Progenitor cell of endocrine pancreas (in vitro differentiated cells): ENCODE data around the gene SOWAHA. TPM values are rescaled to one million over a fixed set of nuclear protein-coding genes. Genes with fewer than 3 reads are reported as not detected.

Experiments used
- DNase-seq: peaks from one replicate; pipeline ENCODE4 v3.0.0; 2021; ENCODE audit warnings: low spot score; ENCODE audit not compliant: unreplicated experiment
- H3K27ac Mint-ChIP-seq: 2 replicates; pipeline ENCODE4 v1.8.0; 2021; ENCODE audit warnings: mild to moderate bottlenecking, moderate library complexity, mixed read lengths
- H3K27me3 Mint-ChIP-seq: 2 replicates; pipeline ENCODE4 v1.8.0; 2021; ENCODE audit warnings: mixed read lengths
- H3K36me3 Mint-ChIP-seq: 2 replicates; pipeline ENCODE4 v1.8.0; 2022; ENCODE audit warnings: mixed read lengths; ENCODE audit not compliant: insufficient read depth
- H3K4me1 Mint-ChIP-seq: 2 replicates; pipeline ENCODE4 v1.8.0; 2021; ENCODE audit warnings: low read depth, mixed read lengths
- H3K4me3 Mint-ChIP-seq: 2 replicates; pipeline ENCODE4 v1.8.0; 2021; ENCODE audit warnings: low read depth, mild to moderate bottlenecking, moderate library complexity, mixed read lengths
- H3K9me3 Mint-ChIP-seq: 2 replicates; pipeline ENCODE4 v1.8.0; 2021; ENCODE audit warnings: low read depth, mixed read lengths
- long read RNA-seq: library from polyadenylated mRNA; unstranded; transcript quantifications from one replicate; pipeline ENCODE4 v2.0.0, GENCODE V29; 2020
- total RNA-seq: library from RNA; stranded (reverse); gene quantifications from 2 replicates; pipeline ENCODE4 v1.2.1, GENCODE V29; 2021
- TF ChIP-seq, protein P1 (sequence below): fragments of 200-600 bp; sonication (generic); IDR thresholded peaks from one replicate; pipeline ENCODE4 v1.5.0; 2021; ENCODE audit warnings: antibody characterized with exemption, mild to moderate bottlenecking; ENCODE audit not compliant: unreplicated experiment

SOWAHA gene
- total RNA-seq, result 0.98 and 1.3 TPM in 2 replicates
- long read RNA-seq, result 0 reads

DNA sequence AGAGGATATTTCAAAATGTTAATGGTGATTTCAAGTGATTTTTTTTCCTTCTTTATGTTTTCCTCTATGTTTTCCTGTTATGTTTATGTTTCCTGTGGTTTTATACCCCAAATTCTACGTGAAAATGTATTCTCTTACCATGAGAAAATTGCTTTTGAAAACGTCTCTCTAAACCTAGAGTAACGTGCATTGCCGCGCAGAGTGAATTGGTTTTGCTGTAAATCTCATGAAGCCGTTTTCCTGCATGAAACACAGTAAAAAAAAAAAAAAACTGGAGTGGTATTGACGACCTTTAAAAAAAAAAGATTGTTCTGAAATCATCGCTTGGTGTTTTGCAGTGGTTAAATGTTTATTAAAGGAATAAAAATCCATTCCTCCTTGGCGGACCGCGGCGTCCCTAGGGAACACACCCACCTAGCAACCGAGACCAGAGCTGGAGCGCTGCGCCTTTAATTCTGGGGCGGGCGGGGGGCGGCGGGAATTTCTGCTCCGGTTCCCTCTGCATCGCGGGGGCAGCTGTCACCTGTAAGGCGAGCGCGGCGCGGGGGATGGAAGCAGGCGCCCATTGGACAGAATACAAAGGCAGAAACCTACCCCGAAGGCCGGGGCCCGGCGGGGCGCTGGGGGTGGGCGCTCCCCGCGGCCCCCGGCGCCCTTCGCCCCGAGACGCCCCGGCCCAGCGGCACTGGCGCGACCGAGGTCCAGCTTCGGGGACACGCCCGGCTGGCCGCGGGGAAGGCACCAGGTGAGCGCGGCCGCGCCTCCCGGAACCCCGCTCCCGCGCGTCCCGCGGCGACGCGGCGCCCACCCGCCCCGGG, at the start of gene SOWAHA:
SOWAHA (plus strand) TSS at position 522 of the 818 bp plus-strand sequence. CDS start 320 bp downstream, outside the sequence.
- peaks cover 53% of the 10 kb centered on the region for H3K27me3 Mint-ChIP-seq
- H3K9me3 Mint-ChIP-seq, result no peaks in the 10 kb centered on the region
- TF ChIP-seq, protein P1, sequence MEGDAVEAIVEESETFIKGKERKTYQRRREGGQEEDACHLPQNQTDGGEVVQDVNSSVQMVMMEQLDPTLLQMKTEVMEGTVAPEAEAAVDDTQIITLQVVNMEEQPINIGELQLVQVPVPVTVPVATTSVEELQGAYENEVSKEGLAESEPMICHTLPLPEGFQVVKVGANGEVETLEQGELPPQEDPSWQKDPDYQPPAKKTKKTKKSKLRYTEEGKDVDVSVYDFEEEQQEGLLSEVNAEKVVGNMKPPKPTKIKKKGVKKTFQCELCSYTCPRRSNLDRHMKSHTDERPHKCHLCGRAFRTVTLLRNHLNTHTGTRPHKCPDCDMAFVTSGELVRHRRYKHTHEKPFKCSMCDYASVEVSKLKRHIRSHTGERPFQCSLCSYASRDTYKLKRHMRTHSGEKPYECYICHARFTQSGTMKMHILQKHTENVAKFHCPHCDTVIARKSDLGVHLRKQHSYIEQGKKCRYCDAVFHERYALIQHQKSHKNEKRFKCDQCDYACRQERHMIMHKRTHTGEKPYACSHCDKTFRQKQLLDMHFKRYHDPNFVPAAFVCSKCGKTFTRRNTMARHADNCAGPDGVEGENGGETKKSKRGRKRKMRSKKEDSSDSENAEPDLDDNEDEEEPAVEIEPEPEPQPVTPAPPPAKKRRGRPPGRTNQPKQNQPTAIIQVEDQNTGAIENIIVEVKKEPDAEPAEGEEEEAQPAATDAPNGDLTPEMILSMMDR, result no peak
- H3K27ac Mint-ChIP-seq, result peak within 1 kb of the TSS; percentile 16
- no peaks in the 10 kb centered on the region for H3K36me3 Mint-ChIP-seq
- H3K4me3 Mint-ChIP-seq, result peak within 1 kb of the TSS; percentile 73
- DNase-seq, result no peak
- peaks cover 5% of the 10 kb centered on the region for H3K4me1 Mint-ChIP-seq

DNA sequence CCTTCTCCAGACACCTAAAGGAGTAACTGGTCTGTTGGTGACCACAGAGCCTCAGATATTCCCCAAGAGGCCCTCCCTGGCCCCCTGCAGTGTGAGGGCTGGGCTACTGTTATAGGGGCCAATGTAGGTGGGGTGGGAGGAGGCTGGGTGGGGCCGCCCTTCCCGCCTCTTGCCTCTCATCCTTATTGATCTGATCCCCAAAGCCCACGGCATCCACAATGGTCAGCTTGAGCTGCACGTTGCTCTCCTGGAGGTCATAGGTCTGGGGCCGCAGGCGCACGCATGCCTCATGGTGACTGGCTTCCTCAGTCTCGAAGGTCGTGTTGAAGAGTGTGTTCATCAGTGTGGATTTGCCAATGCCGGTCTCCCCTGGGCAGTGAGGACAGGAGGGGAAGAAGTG, 49.1 kb upstream of the SOWAHA start:
- TF ChIP-seq, protein P1, result no peak
- H3K9me3 Mint-ChIP-seq, result no peaks in the 10 kb centered on the region
- DNase-seq, result no peak
- no peaks in the 10 kb centered on the region for H3K4me1 Mint-ChIP-seq
- no peak overlapping the region for H3K4me3 Mint-ChIP-seq
- H3K27ac Mint-ChIP-seq, result no peak overlapping the region
- H3K36me3 Mint-ChIP-seq, result peaks cover 12% of the 10 kb centered on the region
- no peaks in the 10 kb centered on the region for H3K27me3 Mint-ChIP-seq

DNA sequence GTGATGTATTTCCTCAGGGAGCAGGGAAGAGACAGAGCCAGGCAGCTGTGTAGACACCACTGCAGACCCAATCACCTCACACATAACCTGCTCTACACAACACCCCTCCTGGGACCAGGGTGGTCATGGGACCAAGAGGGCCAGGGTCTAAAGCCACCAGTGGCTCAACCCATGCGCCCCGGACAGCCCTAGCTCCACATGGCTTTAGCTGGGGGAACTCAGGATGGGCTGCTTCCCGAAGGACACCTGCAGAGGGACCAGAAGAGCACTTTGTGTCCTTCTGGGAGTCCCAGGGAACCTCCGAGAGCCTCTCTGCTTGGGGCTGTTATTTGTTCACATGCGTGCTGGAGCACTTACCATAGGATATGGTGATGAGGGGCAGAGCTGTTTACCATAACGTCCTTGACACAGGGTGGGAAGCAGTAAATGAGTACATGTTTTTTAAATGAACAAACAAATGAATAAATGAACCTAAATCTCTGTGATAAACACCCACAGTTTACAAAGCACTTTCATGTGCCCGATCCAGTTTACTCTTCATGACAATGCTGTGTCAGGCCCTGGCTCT, 48.3 kb upstream of the SOWAHA start:
- H3K4me3 Mint-ChIP-seq, result no peak overlapping the region
- no peaks in the 10 kb centered on the region for H3K9me3 Mint-ChIP-seq
- no peak for DNase-seq
- no peaks in the 10 kb centered on the region for H3K4me1 Mint-ChIP-seq
- peaks cover 12% of the 10 kb centered on the region for H3K36me3 Mint-ChIP-seq
- no peaks in the 10 kb centered on the region for H3K27me3 Mint-ChIP-seq
- TF ChIP-seq, protein P1, result no peak
- H3K27ac Mint-ChIP-seq, result no peak overlapping the region

DNA sequence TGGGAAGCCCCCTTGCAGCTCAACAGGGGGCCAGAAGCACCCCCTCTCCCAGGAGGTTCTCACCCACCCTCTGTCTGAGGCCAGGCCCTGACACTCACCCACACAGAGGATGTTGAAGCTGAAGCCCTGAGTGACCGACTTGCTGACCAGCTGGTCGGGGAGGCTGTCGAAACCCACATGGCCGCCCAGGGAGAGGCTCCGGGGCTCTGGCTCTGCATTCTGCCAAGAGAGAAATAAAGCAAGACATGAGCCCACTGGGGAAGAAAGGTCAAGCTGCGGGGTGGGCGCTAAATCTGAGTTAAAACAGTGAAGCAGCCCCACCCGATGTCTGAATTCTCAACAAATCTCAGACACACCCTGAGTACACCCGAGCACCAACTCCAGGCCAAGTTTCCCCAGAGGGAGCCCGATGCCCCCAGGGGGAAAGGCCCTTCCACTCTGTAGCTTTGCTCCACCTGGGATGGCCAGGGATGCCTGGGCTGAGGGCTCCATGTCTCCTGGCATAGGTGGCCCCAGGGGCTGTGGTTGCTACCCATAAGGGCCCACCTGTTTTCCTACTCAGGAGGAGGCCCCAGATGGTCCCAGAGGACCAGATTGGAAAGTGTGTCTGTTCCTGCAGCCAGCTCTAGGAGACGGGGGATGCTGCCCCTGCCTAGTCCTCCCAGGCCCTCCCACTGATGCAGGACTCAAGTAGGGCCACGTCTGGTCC, 47.6 kb upstream of the SOWAHA start:
- Mint-ChIP-seq H3K4me3 (no peak overlapping the region), H3K27me3 (no peaks in the 10 kb centered on the region), H3K36me3 (peaks cover 11% of the 10 kb centered on the region), H3K27ac (no peak overlapping the region), H3K9me3 (no peaks in the 10 kb centered on the region), H3K4me1 (no peaks in the 10 kb centered on the region)
- TF ChIP-seq, protein P1, result no peak
- DNase-seq, result no peak
